Activated naive CD4-positive, alpha-beta T cell treated with anti-CD3 and anti-CD28 coated beads, Interleukin-2, amount 10 ng/mL, durations not matched to agents 7 days and 5 days (primary cell): ENCODE measurements around the gene DCANP1.

Source experiments
- CTCF ChIA-PET: fragments of 350-600 bp; sonication (Branson Sonifier 250); formaldehyde crosslinking; loops from one replicate; lab custom pipeline; 2021; ENCODE audit warnings: antibody characterized with exemption; lab: Charles Lee
- DNase-seq: peaks from one replicate; pipeline ENCODE4 v3.0.0-alpha.2; 2020
- H3K27ac Mint-ChIP-seq: one replicate; pipeline ENCODE4 v1.8.0; 2021; ENCODE audit warnings: mild to moderate bottlenecking, moderate library complexity, mixed read lengths
- H3K27me3 Mint-ChIP-seq: one replicate; pipeline ENCODE4 v1.8.0; 2021; ENCODE audit warnings: mild to moderate bottlenecking, mixed read lengths
- H3K36me3 Mint-ChIP-seq: one replicate; pipeline ENCODE4 v1.8.0; 2021; ENCODE audit warnings: mixed read lengths
- H3K4me1 Mint-ChIP-seq: one replicate; pipeline ENCODE4 v1.8.0; 2021; ENCODE audit warnings: mixed read lengths
- H3K4me3 Mint-ChIP-seq: one replicate; pipeline ENCODE4 v1.8.0; 2021; ENCODE audit warnings: mild to moderate bottlenecking, moderate library complexity, mixed read lengths
- H3K9me3 Mint-ChIP-seq: one replicate; pipeline ENCODE4 v1.8.0; 2021; ENCODE audit warnings: mixed read lengths

DCANP1 gene

GRCh38 chr5:135396459-135397055 lies 50.6 kb downstream of the DCANP1 start:
- no peak for DNase-seq
- H3K9me3 Mint-ChIP-seq, result no peaks in the 10 kb centered on the region
- H3K36me3 Mint-ChIP-seq, result peaks cover 34% of the 10 kb centered on the region
- CTCF ChIA-PET, result no interaction called here
- H3K27me3 Mint-ChIP-seq, result peaks cover 17% of the 10 kb centered on the region
- no peak overlapping the region for H3K4me3 Mint-ChIP-seq
- no peak overlapping the region for H3K27ac Mint-ChIP-seq
- peaks cover 69% of the 10 kb centered on the region for H3K4me1 Mint-ChIP-seq

DNA sequence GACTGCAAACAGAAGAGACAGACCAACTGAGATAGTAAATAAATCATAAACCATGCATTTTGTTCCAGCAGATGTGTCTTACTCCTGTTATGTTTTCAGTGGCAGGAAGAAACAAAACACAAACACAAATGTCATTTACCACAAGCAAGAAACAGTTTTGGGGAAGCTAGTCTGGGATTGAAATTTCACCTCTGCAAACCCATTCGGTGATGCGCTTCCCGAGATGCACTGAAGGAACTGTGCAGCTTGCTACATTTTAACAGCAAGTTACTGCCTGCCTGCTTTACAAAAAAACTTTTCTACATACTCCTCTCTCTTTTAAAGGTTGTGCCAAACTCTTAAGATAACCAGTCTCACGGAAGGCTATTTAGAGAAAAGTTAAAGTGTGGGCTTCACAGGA lies 51.3 kb downstream of the DCANP1 start:
- Mint-ChIP-seq H3K9me3 (no peaks in the 10 kb centered on the region), H3K4me3 (no peak overlapping the region), H3K36me3 (peaks cover 36% of the 10 kb centered on the region), H3K4me1 (peaks cover 73% of the 10 kb centered on the region), H3K27me3 (peaks cover 14% of the 10 kb centered on the region), H3K27ac (no peak overlapping the region)
- CTCF ChIA-PET, result interaction anchor here (2.0 kb wide), 1 partner anchor 30 kb away, joined by 6 read pairs; no protein-coding TSS in a partner anchor
- no peak for DNase-seq

- no peak for DNase-seq
- Mint-ChIP-seq H3K9me3 (no peaks in the 10 kb centered on the region), H3K27me3 (peaks cover 10% of the 10 kb centered on the region), H3K27ac (no peak overlapping the region), H3K36me3 (peaks cover 36% of the 10 kb centered on the region), H3K4me1 (peaks cover 72% of the 10 kb centered on the region), H3K4me3 (no peak overlapping the region)
- CTCF ChIA-PET, result interaction anchor here (2.0 kb wide), 1 partner anchor 31 kb away, joined by 6 read pairs; no protein-coding TSS in a partner anchor
These were observed 51.7 kb downstream of the DCANP1 start for GRCh38 chr5:135395451-135395850.
